ENCODE results near the gene ATP11B. TPM values are rescaled to one million over a fixed set of nuclear protein-coding genes. Genes with fewer than 3 reads are reported as not detected.

ATP11B gene
- total RNA-seq, 1 donor, result 79.9 TPM

DNA sequence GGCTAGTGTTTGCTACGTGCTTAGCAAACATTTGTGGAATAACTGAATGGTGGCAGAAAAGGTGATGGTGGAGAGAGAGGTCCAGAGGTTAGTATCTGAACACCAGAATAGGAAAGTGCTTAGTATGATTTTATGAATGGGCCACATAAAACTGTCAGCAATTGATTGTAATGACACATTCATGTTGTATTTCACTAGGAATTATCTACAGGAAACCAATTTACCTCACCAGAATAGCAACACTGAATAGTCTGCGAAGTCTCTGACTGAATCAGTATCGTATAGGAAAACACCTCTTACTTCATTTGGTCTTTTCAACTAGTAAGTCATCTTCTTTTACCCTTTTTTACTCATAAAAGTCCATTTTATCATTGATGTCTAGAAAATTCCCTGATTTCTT is 8.2 kb upstream of the ATP11B start:
- TF ChIP-seq, protein P1, sequence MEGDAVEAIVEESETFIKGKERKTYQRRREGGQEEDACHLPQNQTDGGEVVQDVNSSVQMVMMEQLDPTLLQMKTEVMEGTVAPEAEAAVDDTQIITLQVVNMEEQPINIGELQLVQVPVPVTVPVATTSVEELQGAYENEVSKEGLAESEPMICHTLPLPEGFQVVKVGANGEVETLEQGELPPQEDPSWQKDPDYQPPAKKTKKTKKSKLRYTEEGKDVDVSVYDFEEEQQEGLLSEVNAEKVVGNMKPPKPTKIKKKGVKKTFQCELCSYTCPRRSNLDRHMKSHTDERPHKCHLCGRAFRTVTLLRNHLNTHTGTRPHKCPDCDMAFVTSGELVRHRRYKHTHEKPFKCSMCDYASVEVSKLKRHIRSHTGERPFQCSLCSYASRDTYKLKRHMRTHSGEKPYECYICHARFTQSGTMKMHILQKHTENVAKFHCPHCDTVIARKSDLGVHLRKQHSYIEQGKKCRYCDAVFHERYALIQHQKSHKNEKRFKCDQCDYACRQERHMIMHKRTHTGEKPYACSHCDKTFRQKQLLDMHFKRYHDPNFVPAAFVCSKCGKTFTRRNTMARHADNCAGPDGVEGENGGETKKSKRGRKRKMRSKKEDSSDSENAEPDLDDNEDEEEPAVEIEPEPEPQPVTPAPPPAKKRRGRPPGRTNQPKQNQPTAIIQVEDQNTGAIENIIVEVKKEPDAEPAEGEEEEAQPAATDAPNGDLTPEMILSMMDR (IDR thresholded peaks at IDR 0.05; ENCODE audit: insufficient read depth, low read depth, low read length), result no peak
- DNase-seq (ENCODE audit: low read depth), result no peak

DNA sequence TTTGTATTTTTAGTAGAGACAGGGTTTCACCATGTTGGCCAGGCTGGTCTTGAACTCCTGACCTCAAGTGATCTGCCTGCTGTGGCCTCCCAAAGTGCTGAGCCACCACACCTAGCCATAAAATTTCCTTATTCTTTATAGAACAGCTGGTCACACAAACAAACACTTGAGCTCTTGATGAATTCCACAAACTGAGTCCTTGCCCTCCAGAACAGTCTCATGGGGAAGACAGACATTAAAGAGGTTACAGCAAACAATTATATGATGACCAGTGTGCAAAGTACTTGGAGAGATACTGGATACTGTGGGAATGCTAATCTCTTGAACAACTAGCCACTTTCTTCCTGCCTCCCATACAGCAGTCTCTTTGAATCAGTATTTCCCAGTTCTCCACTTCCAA is 7.5 kb upstream of the ATP11B start:
- no peak overlapping the region for H3K4me3 ChIP-seq (ENCODE audit: low read depth, low read length)
- DNase-seq (ENCODE audit: low read depth), result no peak
- TF ChIP-seq, protein P1 (IDR thresholded peaks at IDR 0.05; ENCODE audit: insufficient read depth, low read depth, low read length), result no peak

More for the DNA sequence above, 8.2 kb upstream of the ATP11B start:
- no peak overlapping the region for H3K4me3 ChIP-seq (ENCODE audit: low read depth, low read length)

DNA sequence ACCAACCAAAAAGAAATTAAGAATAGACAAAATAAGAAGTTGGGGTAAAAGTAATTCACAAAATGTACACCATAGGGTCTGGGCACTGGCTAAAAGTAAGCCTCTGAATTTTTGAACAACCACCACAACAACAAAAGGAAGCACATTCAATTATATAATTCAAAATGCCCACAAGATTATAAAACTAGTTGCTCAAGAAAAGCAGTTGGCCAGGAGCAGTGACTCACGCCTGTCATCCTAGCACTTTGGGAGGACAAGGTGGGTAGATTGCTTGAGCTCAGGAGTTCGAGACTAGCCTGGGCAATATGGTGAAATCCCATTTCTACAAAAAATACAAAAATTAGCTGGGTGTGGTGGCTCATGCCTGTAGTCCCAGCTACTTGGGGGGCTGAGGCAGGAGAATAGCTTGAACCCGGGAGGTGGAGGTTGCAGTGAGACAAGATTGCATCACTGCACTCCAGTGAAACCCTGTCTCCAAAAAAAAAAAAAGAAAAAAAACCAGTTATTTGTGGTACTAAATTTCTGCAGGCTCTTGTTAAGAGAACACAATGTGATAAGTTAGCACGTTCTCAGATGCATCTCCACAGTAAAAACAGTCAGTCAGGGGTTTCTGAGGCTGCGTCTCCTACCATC is 6.6 kb upstream of the ATP11B start:
- TF ChIP-seq, protein P1 (IDR thresholded peaks at IDR 0.05; ENCODE audit: insufficient read depth, low read depth, low read length), result no peak
- DNase-seq (ENCODE audit: low read depth), result no peak
- H3K4me3 ChIP-seq (ENCODE audit: low read depth, low read length), result no peak overlapping the region

DNA sequence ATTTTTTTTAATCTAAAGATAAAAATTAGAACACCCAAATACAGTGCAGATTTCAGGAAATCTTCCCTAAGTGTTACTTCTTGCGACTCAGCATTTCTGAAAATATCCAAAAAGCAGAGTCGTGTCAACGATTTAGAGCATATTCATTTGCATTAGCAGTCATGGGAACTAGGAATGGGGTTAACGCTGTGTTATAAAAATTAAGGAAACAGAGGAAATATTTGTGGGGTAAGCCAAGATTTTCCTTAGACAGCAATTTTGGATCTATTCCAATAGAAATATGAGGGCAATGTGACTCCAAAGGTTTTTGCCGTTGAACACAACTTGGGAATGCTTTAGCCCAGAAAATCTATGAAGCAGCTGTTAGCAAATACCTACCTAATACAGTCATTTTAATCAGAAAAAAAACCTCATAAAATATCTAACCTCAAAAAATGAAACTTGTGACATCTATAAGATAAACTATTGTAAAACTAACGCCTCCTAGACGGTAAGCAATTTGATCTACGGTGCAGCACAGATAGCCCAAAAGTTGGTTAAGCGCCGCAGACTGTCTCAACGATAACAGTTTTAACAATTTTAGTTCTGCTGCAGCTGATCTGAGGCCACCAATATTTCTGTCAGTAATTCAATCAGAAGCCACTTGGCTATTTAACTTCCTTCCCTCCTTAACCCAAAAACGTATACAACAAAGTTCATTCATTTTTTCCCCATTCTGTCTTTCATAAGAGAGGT is 5.8 kb upstream of the ATP11B start:
- DNase-seq (ENCODE audit: low read depth), result peak; percentile 27
- TF ChIP-seq, protein P1 (IDR thresholded peaks at IDR 0.05; ENCODE audit: insufficient read depth, low read depth, low read length), result no peak
- H3K4me3 ChIP-seq (ENCODE audit: low read depth, low read length), result no peak overlapping the region

DNA sequence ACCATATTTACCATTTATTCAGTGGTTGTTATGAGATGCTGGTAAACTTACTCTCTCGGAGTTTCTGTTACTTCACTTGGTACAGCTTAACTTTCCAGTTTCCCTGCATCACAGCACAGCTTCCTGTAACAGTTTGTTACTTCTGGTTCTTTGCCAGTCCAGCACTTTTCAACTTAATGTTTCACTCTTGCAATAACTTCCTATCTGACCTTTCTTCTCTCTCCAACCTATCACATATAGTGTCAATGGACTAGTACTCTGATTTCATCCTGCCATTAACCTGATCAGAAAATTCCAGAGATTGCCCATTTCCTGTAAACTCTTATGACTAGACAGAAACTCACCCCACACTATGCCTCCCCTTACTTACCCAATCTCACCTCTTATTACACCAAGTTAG is 3.9 kb upstream of the ATP11B start:
- DNase-seq (ENCODE audit: low read depth), result no peak
- H3K4me3 ChIP-seq (ENCODE audit: low read depth, low read length), result no peak overlapping the region
- TF ChIP-seq, protein P1 (IDR thresholded peaks at IDR 0.05; ENCODE audit: insufficient read depth, low read depth, low read length), result no peak

DNA sequence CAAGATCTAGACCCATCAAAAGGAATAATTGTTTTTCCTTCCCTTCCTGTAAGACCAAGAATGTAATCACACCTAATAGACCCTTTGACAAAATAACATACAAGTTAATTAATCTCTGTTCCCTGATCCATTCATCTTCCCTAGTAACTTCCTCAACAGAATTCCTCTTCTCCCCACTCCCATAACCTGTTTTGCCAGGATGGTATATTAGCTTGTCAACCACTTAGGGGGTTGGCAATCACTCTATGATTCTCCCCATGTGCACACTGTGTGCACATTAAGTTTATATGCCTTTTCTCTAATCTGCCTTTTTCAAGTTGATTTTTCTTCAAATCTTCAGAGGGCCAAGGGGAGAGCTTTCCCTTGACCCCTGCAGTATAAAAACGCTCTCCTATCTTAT is 2.7 kb upstream of the ATP11B start:
- TF ChIP-seq, protein P1 (IDR thresholded peaks at IDR 0.05; ENCODE audit: insufficient read depth, low read depth, low read length), result no peak
- DNase-seq (ENCODE audit: low read depth), result no peak
- H3K4me3 ChIP-seq (ENCODE audit: low read depth, low read length), result no peak overlapping the region
